ENCODE measurements around the gene EPB41. TPM values are rescaled to one million over a fixed set of nuclear protein-coding genes. Genes with fewer than 3 reads are reported as not detected.

Gene EPB41
- total and polyA plus RNA-seq, 2 donors (not counting 3 experiments of a cell fraction or from before 2014, with no cell fraction given), result 22.3 to 45.7 TPM

DNA sequence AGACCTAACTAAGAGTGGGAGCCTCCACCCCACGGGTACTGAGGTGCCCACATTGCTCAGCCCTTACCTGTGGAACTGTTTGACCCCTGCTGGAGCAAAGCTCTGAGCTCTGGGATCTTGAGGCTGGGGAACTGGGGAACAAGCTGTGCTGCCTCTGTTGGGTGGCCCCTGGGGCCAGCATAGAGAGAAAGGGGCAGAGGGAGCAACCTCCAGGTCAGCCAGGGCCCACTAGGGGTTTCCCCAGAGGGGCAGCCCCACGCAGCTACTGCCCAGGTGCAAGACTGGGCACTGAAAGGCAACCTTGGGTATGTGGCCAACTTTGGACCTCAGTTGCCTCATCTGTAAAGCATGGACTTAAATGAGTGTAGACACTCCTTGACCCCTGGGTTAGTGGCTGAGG is 23.5 kb upstream of the EPB41 start:
- Histone ChIP-seq H3K9me3 (replicated peaks; ENCODE audit: control insufficient read depth, insufficient read depth, low read length) (no peaks in the 10 kb centered on the region), H3K27ac (ENCODE audit: insufficient read depth, low read depth, low read length) (no peak overlapping the region), H2AFZ (ENCODE audit: low read depth, low read length) (no peak overlapping the region), H3K79me2 (ENCODE audit: control insufficient read depth, insufficient read depth, low read length) (peaks cover 3% of the 10 kb centered on the region), H3K4me1 (ENCODE audit: control insufficient read depth, extremely low read depth, insufficient read depth, low read length) (peaks cover 8% of the 10 kb centered on the region), H4K20me1 (replicated peaks; ENCODE audit: control insufficient read depth, extremely low read depth, insufficient read depth, low read length) (no peaks in the 10 kb centered on the region), H3K4me2 (ENCODE audit: insufficient read depth, low read length) (no peak overlapping the region), H3K4me3 (replicated peaks in 1 of 3; ENCODE audit: insufficient read depth in 1 of 3, low read depth in 1 of 3, low read length in 3 of 3) (no peak overlapping the region), H3K27me3 (ENCODE audit: control insufficient read depth in 2 of 2, insufficient read depth in 2 of 2, low read length in 2 of 2) (no peaks in the 10 kb centered on the region), H3K36me3 (ENCODE audit: control insufficient read depth in 2 of 2, extremely low read depth in 1 of 2, insufficient read depth in 2 of 2, low read length in 2 of 2) (peaks cover 0 to 4% of the 10 kb centered on the region in 2 experiments), H3K9ac (replicated peaks; ENCODE audit: extremely low read depth, insufficient read depth, low read length) (no peak overlapping the region), H3K9me1 (replicated peaks; ENCODE audit: control insufficient read depth, extremely low read depth, insufficient read depth, low read length) (no peaks in the 10 kb centered on the region)
- POLR2A ChIA-PET, result interaction anchor here (0.5 kb wide), 1 partner anchor 263 kb away, joined by 6 read pairs; no protein-coding TSS in a partner anchor
- no TSS peak for BruUV-seq (replicated peaks)
- CTCF ChIA-PET, result interaction anchor here (1.2 to 2.0 kb wide), 6 partner anchors 9 to 312 kb away, joined by 3 to 8 read pairs (median 6); partner anchors contain the start of gene EPB41
- FAIRE-seq, result no peak
- dilution Hi-C loops (cut with MboI; ENCODE audit: extremely low pct_ligation_motif_present, low sequenced_read_pairs), result no loop called here
- no peak for DNase-seq (ENCODE audit: low read depth, low spot score)
- intact Hi-C loops (cut with micrococcal nuclease), result no loop called here
- TF ChIP-seq POLR2AphosphoS5 (IDR thresholded peaks at IDR 0.05; ENCODE audit: insufficient read depth, low read depth, low read length) (no peak), GATA2 (IDR thresholded peaks at IDR 0.05; ENCODE audit: insufficient read depth, insufficient read length, low read depth, low read length) (no peak), MYC (IDR thresholded peaks at IDR 0.05; ENCODE audit: low read depth, low read length) (no peak), EZH2 (IDR thresholded peaks at IDR 0.05; ENCODE audit: borderline replicate concordance, low read depth, low read length, severe bottlenecking) (no peak), JUN (IDR thresholded peaks at IDR 0.05; ENCODE audit: borderline replicate concordance, insufficient read depth, insufficient read length, low read depth) (no peak), MAX (IDR thresholded peaks at IDR 0.05; ENCODE audit: insufficient read depth, insufficient read length) (no peak)
- TF ChIP-seq, protein P1, sequence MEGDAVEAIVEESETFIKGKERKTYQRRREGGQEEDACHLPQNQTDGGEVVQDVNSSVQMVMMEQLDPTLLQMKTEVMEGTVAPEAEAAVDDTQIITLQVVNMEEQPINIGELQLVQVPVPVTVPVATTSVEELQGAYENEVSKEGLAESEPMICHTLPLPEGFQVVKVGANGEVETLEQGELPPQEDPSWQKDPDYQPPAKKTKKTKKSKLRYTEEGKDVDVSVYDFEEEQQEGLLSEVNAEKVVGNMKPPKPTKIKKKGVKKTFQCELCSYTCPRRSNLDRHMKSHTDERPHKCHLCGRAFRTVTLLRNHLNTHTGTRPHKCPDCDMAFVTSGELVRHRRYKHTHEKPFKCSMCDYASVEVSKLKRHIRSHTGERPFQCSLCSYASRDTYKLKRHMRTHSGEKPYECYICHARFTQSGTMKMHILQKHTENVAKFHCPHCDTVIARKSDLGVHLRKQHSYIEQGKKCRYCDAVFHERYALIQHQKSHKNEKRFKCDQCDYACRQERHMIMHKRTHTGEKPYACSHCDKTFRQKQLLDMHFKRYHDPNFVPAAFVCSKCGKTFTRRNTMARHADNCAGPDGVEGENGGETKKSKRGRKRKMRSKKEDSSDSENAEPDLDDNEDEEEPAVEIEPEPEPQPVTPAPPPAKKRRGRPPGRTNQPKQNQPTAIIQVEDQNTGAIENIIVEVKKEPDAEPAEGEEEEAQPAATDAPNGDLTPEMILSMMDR (IDR thresholded peaks at IDR 0.05; ENCODE audit: extremely low read depth in 1 of 2, insufficient read depth in 1 of 2, low read depth in 1 of 2, low read length in 2 of 2), result no peak

All from endothelial cell of umbilical vein (primary cell).